ENCODE data around the gene ENAH.
A peak's percentile ranks its signal among the peaks of the same experiment; 100 is the strongest.
"Not testable (repeated sequence)": the region's sequence is repeated elsewhere in the genome, so short reads cannot be mapped to it uniquely, and the experiment has no call there.

Gene ENAH

DNA sequence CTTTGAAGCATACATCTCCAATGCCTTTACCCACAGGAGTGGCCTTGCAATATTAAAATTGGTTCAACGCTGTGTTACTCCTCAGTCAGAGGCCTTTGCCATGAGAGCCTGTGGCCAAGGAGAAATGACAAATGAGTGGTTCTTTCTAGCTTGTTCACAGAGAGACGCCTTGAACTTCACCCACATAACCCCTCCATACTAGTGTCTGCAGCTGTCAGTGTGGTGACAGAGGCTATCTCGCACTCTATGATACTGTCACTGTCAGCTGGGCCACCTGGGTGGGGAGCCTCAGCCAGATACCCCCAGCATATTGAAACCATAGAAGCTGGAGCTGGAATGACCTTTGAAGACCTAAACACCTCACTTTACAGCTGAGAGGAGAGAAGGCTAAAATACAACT, 167.7 kb downstream of the ENAH start:
- DNase-seq, result no peak

DNA sequence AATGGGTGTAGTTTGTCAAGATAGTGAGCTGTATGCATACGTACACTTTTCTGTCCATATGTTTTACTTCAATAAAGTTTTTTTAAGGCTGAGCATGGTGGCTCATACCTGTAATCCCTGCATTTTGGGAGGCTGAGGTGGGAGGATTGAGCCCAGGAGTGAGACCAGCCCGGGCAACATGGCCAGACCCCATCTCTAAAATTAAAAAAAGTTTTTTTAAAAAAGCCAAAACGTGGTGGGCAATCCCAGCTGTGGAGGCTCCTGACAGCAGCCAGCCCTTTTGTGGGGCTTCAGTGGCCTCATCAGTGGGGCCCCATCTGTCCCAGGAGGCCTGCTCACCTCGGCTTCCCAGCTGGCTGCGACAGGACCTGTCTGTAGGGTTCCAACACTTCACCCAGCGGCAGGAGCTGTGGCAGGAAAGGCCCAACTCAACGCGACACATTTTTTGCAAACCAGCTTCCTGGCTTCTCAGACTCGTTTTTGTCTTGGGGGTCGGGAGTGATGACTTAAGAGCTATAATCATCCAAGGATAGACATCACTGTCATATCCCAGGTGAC, 168.2 kb downstream of the ENAH start:
- no peak for DNase-seq

DNA sequence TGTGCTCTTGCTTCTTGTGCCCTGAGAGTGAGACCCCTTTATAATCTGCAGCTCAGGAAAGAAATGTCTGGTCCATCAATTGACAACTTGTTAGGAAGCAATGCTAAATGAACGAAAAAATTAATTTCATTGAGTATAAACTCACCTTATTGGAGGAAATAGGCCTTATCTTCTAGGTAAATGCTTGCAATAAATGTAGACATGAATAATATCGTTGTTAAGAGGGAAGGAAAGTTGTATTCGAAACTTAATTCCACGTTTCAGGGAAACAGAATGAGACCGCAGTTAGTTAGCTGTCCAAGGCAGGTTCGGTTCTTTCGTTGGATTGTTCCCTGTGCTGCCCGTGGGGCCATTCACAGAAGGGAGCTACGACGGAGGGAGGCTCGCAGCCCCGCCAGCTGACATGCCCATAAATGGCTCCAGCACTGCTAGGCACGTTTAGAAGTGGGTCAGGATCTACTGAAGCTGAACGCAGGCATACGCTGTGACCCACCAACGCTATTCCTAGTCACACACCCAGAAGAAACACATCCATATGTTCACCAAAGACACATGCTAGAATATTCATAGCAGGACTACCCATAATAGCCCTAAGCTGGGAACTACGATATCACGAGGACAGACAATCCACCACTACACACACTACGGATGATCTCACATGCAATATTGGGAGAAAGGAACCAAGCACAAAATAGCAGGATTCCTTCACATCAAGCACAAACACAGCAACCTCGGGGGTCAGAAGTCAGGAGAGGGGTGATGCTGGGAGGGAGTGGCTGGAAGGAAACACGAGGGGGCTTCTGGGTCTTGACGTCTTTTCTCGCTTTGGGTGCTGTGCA, 168.9 kb downstream of the ENAH start:
- DNase-seq, result peak in 1 of 2 experiments; percentile 32

DNA sequence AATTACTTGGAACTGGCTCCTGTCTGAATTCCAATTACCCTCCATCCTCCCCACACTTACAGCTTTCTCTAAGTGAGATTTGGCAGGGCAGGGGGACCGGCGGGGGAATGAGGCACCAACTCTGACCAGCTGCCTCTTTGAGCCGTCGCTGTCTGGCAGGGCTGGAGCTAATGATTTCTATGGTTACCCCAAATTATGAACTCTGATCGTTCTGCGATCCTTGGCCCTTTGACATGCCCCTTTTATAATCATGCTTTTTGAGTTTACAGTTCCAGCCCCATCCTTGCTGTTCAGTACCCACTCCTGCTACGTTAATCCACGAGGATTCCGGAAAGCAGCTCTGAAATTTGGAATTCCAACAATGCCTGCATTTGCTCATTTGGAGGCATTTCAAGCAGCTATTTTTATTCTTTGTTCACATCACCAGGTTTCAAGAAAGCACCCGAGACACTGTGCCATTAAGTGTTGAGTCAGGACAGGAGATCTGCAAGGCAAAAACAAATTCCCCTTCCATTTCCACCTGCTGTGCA, 170.4 kb downstream of the ENAH start:
- no peak for DNase-seq

DNA sequence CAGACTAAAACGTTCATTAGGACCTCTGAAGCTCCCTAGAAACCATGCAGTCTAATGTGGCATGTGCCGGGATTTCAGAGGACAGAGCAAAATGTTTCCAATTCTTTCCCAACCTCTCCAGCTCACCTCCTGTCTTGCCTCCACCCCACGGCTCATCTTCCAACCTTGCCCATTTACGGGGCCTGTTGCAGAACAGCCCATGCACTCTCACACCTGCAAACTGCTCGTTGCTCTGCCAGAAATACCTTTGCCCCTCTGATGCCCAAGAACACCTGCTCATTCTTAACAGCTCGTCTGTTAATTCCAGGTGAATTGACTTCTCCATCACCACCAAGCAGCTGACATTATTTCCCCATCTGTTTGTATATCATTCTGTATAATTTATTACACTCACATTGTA, 171.2 kb downstream of the ENAH start:
- DNase-seq, result peak; percentile 34 to 66

DNA sequence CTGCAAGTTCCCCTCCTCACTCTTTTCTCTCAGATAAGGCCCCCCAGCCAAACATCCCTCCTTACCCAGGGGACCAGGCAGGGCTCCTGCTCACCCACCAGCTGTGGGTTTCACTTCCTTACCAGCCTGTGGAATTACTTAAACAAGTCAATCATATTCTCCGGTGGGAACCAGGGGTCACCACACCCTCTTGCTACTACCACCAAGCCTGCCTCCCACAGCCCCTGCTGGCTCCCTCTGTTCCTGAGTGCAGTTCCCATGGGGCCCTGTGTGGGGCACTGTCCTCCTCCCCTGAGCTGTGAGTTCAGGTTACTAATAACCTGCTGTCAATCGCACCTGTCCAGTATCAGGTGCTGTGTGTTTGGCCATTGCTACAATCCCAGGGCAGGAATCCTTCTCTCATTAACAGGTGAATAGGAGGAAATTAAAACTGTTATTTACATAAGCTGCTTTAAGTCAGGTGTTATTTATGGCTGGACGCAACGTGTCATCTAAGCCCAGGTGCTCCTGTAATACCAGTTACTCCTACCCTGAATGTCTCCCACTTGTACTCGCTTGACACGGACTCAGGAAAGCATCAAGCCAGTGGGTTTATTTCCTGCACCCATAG, 172.0 kb downstream of the ENAH start:
- DNase-seq, result peak; percentile 63 to 80

DNA sequence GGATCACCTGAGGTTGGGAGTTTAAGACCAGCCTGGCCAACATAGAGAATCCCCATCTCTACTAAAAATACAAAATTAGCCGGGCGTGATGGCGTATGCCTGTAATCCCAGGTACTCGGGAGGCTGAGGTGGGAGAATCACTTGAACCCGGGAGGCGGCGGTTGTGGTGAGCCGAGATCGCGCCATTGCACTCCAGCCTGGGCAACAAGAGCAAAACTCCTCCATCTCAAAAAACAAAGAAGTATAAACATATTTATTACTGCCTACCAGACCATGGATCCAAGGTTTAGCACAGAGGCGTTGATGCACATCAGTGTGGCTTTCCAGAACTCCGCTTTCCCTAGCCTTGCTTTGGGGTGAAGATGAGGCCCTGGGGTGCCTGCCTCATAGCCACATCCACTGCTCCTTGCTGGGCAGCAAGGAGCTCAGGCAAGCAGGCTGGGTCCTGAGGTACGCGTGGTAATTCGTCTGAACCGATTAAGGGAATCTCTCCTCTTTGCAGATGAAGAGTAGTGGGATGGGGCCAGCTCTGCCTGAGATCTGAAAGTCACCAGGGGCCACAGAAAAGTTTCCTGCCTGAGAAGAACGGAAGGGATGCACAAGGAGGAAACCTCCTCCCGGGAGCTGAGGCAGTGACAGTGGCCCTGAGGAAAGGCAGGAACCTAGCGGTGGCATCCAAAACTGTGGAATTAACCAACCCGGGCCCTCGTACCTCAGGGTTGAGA, 172.8 kb downstream of the ENAH start:
- DNase-seq, result no peak

DNA sequence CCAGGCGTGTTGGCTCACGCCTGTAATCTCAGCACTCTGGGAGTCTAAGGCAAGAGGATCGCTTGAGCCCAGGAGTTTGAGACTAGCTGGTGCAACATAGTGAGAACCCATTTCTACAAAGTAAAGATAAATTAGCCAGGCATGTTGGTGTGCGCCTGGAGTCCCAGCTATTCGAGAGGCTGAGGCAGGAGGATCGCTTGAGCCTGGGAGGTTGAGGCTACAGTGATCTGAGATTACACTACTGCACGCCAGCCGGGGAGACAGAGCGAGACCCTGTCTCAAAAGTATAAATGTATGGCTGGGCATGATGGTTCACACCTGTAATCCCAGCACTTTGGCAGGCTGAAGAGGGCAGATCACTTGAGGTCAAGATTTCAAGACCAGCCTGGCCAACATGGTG, 173.6 kb downstream of the ENAH start:
- DNase-seq, result no peak

DNA sequence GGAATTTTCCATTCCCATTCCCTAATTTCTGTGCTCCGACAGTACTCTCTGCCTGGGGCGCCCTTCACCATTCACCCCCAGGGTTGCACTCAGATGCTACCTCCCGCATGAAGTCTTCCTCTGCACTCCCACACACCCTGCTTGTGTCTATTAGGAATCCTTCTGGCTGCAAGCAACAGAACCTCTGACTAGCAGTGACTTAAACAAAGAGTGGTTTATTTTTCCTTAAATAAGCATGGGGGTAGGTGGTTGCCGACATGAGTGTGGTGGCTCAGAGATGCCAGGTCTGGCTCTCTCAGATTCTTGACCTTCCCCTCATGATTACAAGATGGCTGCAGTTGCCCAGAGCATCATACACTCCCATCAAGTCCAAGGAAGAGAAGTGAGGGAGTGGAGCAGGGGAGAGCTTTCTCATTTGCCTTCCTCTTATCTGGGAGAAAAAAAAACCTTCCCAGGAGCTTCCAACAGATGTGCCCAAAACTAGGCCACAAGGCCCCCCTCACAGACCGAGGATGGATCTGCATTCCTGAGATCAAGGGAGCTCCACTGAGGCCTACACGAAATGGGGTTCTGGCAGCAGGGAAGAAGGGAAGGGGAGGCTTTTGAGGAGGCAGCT, 175.5 kb downstream of the ENAH start:
- DNase-seq, result no peak

DNA sequence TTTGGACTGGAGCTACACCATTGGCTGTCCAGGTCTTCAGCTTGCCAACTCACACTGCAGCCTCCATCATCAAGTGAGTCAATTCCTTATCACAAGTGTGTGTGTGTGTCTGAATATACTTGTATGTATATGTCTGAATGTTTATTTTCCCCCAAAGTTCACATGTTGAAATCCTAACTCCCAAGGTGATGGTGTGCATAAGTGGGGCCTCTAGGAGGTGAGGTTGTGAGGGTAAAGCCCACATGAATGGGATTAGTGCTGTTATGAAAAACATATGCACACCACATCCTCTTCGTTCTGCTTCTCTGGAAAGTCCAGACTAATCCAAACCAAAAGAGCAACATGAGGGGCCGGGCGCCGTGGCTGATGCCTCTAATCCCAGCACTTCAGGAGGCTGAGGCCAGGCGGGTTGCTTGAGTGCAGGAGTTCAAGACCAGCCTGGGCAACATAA, 176.4 kb downstream of the ENAH start:
- DNase-seq, result no peak

DNA sequence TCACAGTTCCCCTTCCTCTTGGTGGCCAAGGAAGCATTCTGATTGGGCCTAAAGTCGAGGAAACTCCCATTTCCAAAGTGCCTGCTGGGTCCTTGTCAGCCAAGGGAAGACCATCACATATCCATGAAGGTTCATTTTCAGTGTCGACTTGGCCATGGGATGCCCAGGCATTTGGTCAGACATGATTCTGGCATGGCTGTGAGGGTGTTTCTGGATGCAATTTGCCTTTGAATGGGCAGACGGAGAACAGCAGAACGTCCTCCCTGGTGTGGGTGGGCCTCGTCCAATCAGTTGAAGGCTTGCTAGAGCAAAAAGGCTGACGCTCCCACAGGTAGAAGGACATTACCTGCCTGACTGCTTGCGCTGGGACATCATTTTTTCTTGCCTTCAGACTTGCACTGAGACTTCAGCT, 176.8 kb downstream of the ENAH start:
- no peak for DNase-seq

DNA sequence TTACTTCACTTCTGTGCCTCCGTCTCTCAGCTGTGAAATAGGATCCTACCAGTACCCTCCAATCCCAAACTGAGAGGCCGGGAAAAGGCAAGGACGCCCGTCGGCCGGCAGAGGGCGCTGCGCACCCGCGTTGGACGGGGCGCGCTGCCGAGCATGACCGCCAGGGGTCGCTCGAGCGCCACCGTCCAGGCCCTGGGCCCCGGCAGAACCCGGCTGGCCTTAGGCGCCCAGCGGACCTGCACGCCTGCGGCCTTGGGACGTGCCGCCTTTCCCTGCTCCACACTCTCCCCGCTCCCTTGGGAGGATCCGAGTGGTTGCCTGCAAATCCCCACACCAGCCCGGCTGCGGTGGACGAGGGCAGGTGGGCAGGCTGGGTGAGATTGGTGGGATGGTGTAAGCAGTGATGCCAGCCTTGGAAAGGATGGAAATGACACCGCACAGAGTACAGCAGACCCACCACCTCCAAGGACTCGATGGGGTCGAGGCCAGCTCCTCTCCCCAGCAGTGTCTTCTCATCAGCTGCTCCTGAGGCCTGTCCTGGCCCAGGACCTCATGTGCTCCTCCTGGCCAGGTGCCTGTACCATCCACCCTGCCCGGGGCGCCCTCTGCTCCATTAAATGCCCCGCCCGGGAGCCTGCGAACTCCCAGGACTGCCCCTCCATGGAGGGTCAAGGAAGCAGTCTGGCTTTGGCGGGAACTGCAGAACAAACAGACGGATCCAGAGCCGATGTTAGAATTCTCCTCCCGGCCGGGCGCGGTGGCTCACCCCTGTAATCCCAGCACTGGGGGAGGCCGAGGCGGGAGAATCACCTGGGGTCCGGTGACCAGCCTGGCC, 177.7 kb downstream of the ENAH start:
- DNase-seq, result peak; percentile 39 to 65

DNA sequence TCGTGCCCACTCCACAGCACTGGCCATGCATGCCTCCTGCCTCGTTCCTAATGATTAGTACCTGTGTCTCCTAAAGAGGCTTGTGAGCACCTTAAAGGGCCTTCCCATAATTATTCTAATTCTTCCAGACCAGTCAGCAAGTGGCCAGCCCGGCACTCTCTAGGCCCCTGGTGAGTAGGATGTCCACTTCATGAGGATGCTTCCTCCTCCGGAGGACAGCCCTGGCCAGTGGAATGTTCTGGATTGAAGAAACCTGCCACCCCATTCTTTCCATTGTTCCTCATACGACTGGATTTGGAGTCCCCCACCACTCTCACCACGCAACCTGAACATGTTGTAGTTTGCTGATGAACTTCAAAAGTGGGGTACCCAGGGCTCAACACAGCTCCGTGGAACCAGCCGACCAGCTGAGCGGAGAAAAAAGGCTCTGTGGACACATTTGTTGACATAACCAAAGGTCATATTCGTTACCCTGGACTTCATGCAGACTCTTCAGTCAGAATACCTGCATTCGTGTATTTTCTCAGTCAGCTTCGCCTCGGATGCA, 178.4 kb downstream of the ENAH start:
- no peak for DNase-seq

DNA sequence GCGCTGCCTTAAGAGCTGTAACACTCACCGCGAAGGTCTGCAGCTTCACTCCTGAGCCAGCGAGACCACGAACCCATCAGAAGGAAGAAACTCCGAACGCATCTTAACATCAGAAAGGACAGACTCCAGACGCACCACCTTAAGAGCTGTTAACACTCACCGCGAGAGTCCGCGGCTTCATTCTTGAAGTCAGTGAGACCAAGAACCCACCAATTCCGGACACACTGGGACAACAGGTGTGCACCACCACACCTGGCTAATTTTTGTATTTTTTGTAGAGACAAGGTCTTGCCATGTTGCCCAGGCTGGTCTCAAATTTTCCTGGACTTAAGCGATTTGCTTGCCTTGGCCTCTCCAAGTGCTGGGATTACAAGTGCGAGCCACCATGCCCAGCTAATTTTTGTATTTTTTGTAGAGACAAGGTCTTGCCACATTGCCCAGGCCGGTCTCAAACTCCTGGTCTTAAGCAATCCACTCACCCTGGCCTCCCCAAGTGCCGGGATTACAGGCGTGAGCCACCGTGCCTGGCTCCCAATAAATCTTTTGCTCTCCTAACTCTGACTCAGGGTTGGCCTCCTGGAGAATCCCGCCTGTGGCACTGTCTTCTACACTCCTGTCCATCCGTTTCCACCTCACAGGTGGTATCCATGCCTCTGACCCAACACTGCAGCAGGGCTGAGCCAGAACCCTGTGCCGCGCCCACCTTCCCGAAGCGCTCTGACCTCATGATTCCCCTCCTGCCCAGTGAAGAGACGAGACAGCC, 179.1 kb downstream of the ENAH start:
- DNase-seq, result not testable (repeated sequence)

DNA sequence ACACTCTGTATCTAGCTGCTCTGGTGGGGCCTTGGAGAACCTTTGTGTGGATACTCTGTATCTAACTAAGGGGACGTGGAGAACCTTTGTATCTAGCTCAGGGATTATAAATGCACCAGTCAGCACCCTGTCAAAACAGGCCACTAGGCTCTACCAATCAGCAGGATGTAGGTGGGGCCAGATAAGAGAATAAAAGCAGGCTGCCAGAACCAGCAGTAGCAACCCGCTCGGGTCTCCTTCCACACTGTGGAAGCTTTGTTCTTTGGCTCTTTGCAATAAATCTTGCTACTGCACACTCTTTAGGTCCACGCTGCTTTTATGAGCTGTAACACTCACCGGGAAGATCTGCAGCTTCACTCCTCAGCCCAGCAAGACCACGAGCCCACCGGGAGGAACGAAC, 179.7 kb downstream of the ENAH start:
- DNase-seq, result not testable (repeated sequence)

DNA sequence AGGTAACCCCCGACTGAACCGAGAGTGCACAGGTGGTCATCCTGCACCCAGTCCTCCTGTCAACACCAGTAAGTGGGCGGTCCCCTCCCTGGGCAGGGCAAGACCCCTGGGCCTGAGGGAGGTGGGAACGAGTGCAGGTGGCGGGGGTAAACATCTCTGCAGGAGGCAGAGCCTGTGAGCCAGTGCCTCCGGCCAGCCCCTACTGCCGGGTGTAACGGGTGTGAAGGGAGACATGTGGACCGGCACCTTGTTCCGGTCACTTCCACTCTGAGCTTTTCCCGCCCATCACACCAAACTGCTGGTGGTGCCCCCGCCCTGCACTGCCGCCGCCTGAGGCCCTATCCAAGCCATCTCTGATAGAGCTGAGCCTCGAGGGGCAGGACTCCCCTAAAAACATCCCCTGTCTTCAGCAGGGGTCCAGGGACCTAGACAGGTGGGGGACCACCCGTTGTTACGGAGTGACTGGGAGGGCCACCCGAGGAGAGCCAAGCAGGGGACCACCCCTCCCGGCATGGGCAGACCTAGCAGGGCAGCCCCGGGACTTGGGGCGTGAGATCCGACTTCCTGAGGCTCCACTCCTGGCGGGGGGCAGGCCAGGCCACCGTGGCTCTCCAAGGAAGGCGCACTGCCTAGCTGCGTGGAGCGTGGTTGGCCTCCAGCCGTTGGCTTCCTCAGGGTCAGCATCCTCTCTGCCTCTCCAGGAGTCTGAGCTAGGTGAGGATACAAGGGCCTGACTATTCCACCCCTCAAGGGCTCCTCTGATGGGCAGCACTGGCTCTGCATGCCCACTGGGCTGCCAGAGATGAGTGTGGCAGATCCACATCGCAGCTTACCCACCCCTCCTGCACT, 181.2 kb downstream of the ENAH start:
- no peak for DNase-seq

DNA sequence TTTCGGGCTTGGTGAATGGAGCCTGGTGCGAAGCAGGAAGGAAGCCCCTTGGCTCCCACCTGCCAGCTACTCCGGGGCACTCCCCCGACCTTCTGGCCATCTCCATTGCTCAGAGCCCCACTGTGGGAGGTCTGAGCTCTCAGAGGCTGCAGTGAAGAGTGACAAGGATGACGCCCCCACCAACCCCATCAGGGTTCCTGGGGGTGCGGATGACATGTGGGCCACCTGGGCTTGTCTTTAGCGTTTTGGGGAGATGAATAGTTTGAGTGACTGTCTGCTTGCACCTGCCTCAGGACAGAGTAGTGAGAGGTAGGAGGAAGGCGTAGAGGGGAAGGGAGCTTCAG, 181.8 kb downstream of the ENAH start:
- no peak for DNase-seq

DNA sequence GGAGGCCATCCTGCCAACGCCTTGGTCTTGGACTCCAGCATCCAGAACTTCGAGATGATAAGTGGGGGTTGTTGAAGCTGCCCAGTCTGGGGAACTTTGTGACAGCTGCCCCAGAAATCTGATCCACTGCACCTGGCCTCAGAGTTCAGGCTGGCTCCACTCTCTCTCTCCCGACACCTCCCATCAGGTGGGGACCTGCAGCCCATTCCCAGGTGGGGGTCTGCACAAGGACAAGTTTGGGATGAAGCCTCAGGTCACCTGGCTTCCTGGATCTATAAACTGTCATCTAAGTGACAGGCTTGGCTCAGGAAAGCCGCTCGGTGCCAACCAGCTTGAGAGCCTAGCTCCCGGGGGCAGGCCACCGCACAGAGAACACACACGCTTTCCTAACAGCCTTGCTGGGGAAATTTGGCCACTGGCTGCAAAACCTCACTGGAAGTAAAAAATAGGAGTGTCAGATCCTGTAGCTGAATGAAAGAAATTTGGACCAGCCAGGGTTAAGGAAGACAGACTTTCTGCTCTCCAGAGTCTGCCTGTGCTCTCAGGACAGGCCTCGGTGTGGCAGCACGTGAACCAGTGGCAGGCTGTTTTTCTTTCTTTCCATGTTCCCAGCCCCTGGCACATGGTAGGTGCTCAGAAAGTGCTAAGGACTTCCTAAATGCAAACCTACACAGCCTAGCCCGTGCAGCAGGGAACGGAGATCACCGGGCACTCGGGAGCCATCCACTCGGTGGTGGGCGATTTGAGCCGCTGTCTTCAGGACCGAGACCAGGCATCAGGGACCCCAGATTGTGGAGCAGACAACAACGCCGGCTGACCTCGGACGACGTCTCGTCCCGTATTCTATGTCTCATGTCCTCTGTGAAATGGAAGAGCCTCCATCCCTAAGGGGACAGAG, 182.5 kb downstream of the ENAH start:
- no peak for DNase-seq

DNA sequence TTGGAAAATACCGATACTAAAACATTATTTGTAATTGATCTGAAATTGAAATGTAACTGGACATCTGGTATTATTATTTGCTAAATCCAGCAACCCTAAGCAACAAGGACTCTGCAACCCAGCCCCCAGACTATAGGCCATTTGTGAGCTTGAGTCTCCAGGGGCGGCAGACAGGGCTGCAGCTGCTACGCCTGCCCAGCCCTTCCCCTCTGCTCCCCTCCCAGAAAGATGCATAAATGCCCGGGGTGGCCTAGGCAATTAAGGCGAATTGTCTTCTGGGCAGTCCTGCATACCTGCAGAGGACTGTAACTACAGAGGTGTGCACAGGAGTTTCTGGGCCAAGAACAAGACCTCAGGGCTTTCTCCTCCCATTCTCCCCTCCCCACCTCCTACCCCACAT, 183.9 kb downstream of the ENAH start:
- no peak for DNase-seq
